ENCODE data around the gene SLAMF7.

Gene SLAMF7

DNA sequence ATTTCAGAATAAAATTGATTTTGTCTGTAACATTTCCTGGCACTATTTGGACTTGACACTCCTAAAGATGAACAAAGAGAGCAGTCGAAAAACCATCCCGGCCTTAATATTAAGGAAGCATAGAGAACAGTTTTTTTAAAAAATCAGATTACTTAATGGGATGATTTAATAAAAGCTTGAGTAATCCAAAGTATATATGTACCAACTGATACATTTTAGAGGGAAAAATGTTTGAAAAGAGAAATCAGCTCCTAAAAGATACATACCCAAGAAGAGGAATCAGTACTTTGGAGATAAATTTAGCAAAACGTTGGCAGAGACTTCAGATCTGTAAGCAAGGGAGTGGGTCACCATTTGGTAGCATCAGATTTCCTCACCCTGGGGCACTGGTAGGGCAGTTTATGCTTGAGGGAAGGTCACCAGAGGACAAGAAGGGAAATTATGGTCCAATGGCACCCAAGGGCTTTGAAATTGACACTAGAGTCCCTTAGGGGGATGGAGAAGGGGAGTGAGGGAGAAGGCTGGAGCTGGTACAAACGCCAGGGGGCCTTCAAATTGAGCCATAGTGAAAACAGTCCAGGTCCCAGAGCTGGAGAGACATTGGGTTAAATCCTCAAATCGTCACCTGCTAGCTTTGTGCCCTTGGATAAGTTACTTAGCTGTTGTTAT is 5.9 kb downstream of the SLAMF7 start:
- no peak for DNase-seq

DNA sequence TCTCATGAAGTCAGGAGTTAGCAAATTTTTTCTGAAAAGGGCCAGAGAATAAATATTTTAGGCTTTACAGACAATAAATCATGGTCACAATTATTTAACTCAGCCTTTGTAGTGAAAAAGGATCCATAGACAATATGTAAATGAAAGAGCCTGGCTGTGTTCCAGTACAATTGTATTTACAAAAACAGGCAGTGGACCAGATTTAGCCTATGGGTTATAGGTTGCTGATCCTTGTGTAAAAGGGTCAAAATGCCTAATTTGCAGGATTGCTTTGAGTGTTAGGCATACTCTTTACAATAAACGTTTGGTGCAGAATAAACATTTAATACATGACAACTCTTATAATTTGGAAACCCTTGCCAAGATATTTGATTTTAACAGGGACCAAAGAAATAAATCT is 6.5 kb downstream of the SLAMF7 start:
- DNase-seq: no peak

DNA sequence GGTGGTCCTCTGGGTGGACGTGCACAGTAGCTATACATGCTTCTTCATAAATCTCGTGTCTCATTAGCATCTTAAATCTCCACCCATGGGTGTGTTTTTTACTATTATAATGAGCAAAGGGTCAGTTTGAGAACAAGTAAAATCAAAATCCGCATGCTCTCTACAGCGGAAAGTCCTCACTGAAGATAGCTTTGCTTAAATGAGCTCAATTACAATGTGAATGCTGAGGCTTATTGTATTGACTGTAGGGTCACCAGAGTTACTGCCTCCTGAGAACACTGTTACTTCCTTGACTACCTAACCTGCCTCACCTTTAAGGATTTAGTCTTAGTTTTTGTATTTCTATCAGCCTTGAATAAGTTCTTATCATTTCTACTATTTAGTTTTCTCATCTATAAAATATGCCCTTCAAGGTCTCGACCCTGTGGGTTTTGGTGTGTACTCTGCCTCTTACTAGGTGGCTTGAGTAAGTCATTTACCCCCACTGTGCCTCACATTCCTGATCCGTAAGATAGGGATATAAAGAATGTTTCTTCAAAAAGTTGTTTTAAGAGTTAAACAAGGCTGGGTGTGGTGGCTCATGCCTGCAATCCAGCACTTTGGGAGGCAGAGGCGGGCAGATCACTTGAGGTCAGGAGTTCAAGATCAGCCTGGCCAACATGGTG is 7.9 kb downstream of the SLAMF7 start:
- no peak for DNase-seq

DNA sequence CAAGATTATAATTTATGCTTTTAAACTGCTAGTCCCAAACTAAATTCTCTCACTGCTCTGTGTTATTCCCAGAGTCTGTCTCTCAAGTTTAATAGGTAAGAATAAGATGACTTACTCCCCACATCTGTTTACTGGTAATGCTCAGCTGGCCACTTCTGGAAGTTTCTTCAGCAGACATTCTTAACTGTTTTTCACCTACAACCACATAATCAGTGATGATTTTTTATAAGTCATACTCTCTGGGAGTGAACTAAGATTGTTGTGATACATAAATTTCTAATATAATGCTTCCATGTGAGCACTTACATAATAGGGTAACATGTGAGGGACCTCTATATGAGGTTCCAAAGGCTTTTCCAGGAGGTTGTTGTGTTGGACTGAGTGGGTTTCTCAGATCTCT is 8.7 kb downstream of the SLAMF7 start:
- DNase-seq: no peak

DNA sequence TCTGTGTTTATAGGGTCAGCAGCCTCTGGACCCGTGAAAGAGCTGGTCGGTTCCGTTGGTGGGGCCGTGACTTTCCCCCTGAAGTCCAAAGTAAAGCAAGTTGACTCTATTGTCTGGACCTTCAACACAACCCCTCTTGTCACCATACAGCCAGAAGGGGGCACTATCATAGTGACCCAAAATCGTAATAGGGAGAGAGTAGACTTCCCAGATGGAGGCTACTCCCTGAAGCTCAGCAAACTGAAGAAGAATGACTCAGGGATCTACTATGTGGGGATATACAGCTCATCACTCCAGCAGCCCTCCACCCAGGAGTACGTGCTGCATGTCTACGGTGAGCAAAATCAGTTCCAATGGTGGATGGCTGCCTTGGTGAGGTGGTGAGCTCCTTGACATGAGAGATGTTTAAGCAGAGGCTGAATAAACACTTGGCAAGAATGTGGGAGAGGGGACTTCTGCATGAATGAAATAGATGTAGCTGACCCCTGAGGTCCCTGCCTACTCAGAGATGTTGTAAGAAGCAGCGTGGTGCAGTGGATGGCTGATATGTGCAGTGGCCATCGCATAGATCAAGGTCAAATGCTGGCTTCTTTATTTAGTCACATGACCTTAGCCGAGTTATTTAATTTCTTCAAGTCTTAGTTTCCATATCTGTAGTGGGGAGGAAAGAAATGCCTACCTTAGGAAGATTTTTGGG is 9.3 kb downstream of the SLAMF7 start:
- no peak for DNase-seq

DNA sequence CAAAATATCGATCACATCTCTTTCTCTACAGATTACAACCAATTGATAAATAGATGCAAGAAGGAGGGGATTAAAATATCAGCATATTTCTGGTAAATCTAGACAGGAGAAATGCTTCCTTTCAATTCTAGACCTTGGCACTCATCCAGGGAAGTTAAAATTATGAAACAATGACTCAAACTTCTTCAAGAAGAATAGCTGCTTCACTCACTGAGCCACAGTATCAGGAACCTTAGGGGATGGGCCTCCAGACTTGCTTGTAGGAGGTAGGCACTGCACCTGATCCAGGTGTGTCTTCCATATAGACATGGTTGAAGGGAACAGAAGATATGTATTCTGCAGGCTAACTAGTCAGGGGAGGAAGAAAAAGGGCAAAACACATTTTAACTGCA is 9.8 kb downstream of the SLAMF7 start:
- DNase-seq: no peak

DNA sequence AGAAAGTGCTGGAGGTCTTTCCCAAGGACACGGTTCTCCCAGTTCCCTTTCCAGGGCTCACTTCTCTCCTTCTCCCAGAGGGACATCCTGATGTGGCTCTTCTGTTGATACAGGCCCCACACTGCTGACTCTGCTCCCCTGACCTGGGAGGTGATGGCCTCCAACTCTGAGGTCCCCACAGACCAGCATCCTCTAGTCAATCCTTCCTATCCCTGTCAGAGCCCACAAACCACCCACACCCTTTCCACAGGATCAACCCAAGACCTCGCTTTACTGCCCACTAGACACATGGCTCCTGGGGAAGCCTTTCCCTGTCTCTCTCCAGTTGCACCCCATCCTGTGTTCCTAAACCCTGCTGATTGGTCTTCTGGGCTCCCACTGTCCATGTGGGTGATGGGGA is 11.6 kb downstream of the SLAMF7 start:
- no peak for DNase-seq

DNA sequence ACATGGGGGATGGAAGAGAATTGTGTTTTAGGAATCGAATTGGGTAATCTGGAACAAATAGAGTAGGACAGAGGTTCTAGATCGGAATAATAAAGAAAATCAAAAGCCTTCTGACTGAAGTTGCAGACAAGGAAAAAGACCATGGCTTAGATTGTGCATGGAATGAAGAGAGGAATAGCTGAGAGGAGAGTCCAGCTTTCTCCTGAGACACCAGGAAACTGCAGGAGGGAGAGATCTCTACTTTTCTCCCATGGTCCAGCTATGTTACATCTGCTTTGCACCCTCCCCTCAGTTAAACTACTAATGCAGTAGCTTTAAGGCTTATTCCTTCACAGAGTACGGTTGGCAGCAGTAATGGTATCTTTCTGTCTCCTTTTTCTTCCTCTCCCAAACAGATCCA is 13.4 kb downstream of the SLAMF7 start:
- no peak for DNase-seq

DNA sequence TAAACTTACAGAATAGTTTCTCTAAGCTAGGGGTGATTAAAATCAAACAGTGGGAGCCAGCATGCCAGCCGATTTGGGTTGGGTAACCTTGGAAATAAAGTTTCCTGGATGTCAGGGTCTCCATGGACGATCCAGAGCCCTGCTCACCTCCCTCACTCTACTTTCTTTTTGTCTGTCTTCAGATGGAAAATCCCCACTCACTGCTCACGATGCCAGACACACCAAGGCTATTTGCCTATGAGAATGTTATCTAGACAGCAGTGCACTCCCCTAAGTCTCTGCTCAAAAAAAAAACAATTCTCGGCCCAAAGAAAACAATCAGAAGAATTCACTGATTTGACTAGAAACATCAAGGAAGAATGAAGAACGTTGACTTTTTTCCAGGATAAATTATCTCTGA is 13.9 kb downstream of the SLAMF7 start:
- no peak for DNase-seq

DNA sequence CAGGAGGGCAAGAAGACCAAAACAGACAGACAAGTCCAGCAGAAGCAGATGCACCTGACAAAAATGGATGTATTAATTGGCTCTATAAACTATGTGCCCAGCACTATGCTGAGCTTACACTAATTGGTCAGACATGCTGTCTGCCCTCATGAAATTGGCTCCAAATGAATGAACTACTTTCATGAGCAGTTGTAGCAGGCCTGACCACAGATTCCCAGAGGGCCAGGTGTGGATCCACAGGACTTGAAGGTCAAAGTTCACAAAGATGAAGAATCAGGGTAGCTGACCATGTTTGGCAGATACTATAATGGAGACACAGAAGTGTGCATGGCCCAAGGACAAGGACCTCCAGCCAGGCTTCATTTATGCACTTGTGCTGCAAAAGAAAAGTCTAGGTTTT is 14.5 kb downstream of the SLAMF7 start:
- DNase-seq: no peak

DNA sequence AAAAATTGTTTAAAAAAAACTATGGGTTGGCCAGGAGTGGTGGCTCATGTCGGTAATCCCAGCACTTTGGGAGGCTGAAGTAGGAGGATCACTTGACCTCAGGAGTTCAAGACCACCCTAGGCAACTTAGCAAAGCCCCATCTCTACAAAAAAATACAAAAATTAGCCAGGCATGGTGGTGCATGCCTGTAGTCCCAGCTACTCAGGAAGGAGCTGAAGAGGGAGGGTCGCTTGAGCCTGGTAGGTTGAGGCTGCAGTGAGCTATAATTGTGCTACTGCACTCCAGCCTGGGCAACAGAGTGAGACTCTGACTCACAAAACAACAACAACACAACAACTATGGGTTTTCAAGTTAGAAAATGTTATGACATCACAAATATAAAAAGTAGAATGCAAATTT is 16.4 kb downstream of the SLAMF7 start:
- DNase-seq: no peak

DNA sequence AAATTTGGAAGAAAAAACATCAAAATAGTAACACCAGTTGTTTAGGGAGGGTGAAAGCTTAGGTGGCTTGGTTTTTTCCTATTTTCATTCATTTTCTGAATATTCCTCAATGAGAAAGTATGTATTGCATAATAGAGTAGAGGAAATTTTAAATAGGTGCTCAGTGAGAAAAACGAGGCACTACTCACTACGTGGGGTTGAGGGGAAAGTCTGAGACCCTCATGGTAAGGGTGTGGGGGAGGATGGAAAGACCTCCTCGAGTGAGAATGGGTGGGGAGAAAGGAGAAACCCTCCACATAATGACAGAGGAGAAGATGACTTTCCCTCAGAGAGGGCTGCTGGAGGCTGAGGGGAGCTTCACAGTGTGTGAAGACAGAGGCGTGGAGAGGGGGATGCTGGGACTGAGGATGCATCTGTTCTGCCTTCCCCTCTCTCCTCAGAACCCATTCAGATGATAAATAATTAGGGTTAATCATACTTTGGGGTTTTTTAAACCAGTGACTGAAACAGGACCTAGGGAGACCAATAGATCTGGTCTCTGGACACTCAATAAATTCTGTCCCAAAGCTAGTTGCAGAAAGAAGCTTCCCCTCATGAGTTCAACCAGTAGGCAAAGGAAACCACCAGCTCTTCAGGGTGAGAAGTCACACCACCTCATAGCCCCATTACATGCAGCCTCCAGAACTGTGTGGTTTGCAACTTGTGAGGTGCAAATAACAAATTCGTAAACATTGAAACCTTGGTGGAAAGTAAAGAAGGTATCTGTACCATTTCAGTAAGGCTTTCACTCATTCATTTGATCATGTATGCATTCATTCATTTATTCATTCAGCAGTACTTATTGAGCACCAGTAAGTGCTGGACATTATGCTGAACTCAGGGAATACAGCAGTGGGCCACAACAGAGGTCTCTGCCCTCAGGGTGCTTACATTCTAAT is 17.1 kb downstream of the SLAMF7 start:
- DNase-seq: no peak

DNA sequence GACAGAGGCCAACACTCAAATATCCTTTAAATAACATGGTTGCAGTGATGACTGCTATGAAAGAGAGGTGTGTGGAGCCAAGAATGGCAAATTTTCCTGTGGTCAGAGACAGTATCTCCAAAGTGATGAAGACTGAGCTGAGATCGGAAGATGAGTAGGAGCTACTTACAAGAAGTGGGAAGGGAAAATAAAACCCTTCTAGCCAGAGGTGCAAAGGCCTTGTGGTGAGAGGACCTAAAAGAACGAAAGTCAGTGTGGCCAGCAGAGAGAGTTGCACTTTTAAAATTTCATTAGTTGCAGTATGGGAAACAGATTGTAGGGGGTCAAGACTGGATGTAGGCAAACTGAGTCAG is 17.8 kb downstream of the SLAMF7 start:
- no peak for DNase-seq

DNA sequence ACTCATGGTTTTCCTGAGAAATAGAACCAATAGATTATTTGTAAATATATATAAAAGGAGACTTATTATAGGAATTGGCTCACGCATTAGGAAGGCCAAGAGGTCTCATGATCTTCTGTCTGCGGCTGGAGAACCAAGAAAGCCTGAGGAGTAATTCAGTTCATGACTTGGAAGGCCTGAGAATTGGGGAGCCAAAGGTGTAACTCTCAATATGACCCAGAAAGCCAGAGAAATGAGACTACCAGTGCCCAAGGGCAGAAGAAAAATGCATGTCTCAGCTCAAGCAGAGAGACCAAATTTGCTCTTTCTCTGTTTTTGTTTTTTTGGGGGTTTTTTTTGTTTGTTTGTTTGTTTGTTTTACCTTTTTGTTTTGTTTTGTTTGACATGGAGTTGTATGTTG is 19.5 kb downstream of the SLAMF7 start:
- DNase-seq: no peak

DNA sequence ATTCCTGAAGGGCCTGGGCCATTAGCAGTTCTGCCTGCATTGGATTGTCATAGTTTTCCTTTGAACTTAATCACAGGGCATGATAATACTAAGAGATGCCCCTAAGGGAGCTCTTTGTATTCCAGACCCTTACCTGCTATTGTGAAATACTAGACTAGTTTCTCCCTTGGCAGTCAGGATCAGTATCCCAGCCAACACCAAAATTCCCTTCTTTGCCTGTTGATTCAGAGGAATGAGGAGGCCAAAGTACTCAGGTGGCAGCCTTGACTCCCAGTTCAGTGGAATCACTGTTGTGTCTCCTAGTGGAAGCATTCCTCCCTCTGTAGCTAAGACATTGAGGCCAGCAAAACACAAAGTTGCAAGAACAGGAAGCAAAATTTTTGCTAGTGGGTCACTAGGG is 20.7 kb downstream of the SLAMF7 start:
- DNase-seq: no peak

DNA sequence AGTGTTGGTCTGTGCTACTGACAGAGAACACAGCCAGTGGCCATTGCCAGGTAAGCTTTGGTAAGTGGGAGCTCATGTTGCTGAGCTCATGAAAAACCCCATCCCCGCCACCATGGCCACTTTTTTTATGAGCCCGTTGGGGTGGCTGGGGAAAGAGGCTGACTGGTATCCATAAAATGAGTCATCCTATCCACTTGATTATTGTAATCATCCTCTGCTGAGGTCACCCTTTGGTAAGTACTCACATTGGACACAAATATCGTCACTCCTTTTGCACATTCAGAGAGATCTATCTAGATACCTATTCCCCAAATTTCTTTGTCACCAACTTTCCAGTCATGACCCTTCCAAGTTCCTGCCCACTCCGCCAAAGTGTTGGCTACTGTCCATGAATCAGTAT is 22.0 kb downstream of the SLAMF7 start:
- no peak for DNase-seq

DNA sequence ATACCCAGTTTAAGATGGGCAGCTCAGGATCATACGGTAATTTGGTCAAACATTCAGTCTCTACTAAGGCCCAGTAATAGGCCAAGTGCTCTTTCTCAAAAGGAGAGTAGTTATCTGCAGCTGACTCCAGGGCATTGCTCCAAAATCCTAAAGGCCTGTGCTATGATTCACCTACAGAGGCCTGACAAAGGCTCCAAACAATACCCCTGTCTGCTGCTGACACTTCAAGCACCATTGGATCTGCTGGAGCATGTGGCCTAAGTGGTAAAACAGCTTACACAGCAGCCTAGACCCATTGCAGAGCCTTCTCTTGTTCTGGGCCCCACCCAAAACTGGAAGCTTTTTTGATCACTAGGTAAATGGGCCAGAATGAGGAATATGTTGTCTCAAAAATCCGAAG is 22.8 kb downstream of the SLAMF7 start:
- no peak for DNase-seq

DNA sequence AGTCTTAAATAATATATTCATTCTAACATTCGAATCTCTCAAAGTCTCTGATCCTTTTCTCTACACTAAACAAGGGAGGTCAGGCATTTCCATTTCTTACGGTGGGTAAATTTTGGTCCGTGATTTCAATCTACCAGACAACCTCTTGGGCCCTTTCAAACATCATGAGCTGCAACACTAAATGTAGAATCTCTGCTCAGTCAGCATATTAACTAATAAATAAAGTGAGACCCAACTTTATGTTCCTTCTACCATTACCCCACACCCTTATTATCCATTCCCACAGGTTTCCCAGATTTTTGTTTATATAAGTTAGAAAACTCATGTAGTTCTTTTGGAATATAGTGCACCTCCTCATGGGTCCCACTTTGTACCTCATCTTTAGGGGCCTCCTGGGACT is 24.9 kb downstream of the SLAMF7 start:
- DNase-seq: no peak

DNA sequence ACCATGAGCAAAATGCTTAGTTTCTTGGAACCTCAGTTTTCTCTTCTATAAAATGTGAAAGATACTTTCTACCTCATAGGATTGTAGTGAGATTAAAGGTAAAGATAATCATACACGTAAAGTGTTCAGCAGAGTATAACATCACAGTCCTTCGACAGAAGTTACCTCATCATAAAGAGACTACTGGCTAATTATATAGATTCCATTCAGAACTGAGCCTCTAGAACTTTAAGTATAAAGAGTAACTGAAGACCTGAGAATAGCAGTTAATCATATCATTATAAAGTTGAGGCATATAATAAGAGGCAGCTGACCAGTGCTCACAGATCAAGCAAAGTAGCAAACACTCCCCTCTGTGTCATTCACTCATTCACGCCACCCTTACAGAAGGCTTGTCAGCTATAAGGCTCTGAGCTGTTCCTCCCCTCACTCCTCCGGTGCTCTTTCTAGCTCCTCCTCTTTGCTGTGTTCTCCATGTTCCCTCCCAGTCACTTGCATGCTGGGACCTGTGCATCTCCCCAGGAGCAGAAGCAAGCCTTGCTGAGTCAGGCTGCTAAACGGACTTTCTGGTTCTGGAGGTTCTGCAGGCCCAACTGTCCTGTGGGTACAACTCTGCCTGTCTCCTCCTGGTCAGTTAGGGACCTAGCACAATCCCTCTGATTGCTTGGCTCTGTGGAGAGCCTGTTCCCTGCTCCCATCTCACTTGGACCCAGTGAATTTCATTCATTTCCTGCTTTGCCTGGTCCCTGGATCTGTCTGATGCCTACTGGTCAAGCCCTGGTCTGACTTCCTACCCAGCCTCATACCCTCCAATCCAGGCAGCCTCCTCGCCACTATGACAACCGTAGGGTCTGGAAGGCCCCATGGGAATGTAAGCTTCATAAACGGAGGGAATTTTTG is 28.6 kb downstream of the SLAMF7 start:
- no peak for DNase-seq

DNA sequence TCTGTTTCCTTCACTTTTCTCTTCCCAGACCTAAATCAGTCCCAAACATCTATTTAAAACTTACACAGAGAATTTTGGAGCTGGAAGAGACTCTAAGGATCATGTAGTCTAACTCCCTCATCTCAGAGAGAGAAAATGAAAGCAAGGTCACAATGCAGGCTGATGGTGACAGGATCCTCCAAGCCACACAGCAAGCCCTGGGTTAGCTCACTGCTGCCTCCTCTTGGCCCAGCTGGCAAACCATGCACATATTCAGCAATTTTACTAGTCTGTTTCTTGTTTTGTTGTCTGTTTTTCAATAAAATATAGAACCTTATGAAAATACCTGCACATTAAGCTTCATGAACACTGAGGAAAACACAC is 29.2 kb downstream of the SLAMF7 start:
- peak in 2 of 58 donors; percentile 3 to 4 for DNase-seq

DNA sequence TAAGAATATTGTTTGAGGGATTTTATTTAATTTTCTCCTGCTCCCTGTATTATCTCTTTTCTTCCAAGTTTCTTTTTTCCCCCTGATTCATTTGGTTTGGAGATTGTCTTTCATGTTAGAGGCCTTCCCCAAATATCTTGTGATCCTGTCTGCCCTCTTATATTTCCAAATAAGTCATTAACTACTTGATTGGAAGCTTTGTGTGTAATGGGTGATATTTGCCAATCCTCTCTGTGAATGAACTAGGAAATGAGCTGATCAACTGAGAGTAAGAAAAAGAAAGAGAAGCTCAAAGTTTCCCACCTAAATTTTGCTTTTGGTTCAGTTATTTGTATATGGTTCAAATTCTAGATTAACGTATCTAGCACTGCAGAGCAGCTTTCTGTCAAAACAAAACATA is 33.3 kb downstream of the SLAMF7 start:
- DNase-seq: no peak
